ENCODE measurements around the gene OTOG. TPM values are rescaled to one million over a fixed set of nuclear protein-coding genes. Genes with fewer than 3 reads are reported as not detected.

OTOG gene
- total and polyA plus RNA-seq, 9 donors = not detected

GRCh38 chr11:17636721-17637120 lies 89.7 kb downstream of the OTOG start:
- TF ChIP-seq CTCF (IDR thresholded peaks at IDR 0.05) = no peak
- no peak for TF ChIP-seq POLR2A (IDR thresholded peaks at IDR 0.05)
- TF ChIP-seq EP300 (IDR thresholded peaks at IDR 0.05) = no peak
- intact Hi-C loops (cut with DNase I) = no loop called here
- no peak overlapping the region for H3K4me3 ChIP-seq
- H3K9me3 ChIP-seq = no peaks in the 10 kb centered on the region
- DNase-seq = no peak
- no peak overlapping the region for H3K27ac ChIP-seq
- no peaks in the 10 kb centered on the region for H3K27me3 ChIP-seq
- no peaks in the 10 kb centered on the region for H3K4me1 ChIP-seq (ENCODE audit: insufficient read depth)
- no peaks in the 10 kb centered on the region for H3K36me3 ChIP-seq
- 60 to 79% (median 67%) methylated on average over 5 of the region's 5 CpGs for WGBS, 3 donors

GRCh38 chr11:17637901-17638300 lies 90.8 kb downstream of the OTOG start:
- no peak for DNase-seq
- 69 to 70% (median 69%) methylated on average over 4 of the region's 4 CpGs for WGBS, 3 donors
- Histone ChIP-seq H3K27ac (no peak overlapping the region), H3K36me3 (no peaks in the 10 kb centered on the region), H3K4me3 (no peak overlapping the region), H3K9me3 (no peaks in the 10 kb centered on the region), H3K27me3 (no peaks in the 10 kb centered on the region), H3K4me1 (ENCODE audit: insufficient read depth) (no peaks in the 10 kb centered on the region)
- intact Hi-C loops (cut with DNase I) = no loop called here
- no peak for TF ChIP-seq CTCF (IDR thresholded peaks at IDR 0.05)
- TF ChIP-seq EP300 (IDR thresholded peaks at IDR 0.05) = no peak
- no peak for TF ChIP-seq POLR2A (IDR thresholded peaks at IDR 0.05)

GRCh38 chr11:17638311-17638710 lies 91.3 kb downstream of the OTOG start:
- no peaks in the 10 kb centered on the region for H3K27me3 ChIP-seq
- H3K4me3 ChIP-seq = no peak overlapping the region
- no peak for DNase-seq
- no peaks in the 10 kb centered on the region for H3K4me1 ChIP-seq (ENCODE audit: insufficient read depth)
- TF ChIP-seq EP300 (IDR thresholded peaks at IDR 0.05) = no peak
- no peak for TF ChIP-seq POLR2A (IDR thresholded peaks at IDR 0.05)
- TF ChIP-seq CTCF (IDR thresholded peaks at IDR 0.05) = no peak
- H3K9me3 ChIP-seq = no peaks in the 10 kb centered on the region
- intact Hi-C loops (cut with DNase I) = no loop called here
- no peaks in the 10 kb centered on the region for H3K36me3 ChIP-seq
- WGBS, 3 donors = 77 to 78% (median 77%) methylated on average over 7 to 9 of the region's 9 CpGs
- H3K27ac ChIP-seq = no peak overlapping the region

- WGBS, 3 donors = 81 to 87% (median 85%) methylated on average over 4 of the region's 4 CpGs
- DNase-seq = no peak
- Histone ChIP-seq H3K4me1 (ENCODE audit: insufficient read depth) (no peaks in the 10 kb centered on the region), H3K36me3 (no peaks in the 10 kb centered on the region), H3K4me3 (no peak overlapping the region), H3K27ac (no peak overlapping the region), H3K27me3 (no peaks in the 10 kb centered on the region), H3K9me3 (no peaks in the 10 kb centered on the region)
- TF ChIP-seq EP300 (IDR thresholded peaks at IDR 0.05) (no peak), CTCF (IDR thresholded peaks at IDR 0.05) (no peak), POLR2A (IDR thresholded peaks at IDR 0.05) (no peak)
- intact Hi-C loops (cut with DNase I) = no loop called here
These were observed 92.0 kb downstream of the OTOG start for GRCh38 chr11:17639091-17639490.

GRCh38 chr11:17639781-17640180 lies 92.7 kb downstream of the OTOG start:
- 76 to 87% (median 78%) methylated on average over 2 of the region's 2 CpGs for WGBS, 3 donors
- no peak for DNase-seq

More at GRCh38 chr11:17639781-17640180, 92.7 kb downstream of the OTOG start:
- TF ChIP-seq EP300 (IDR thresholded peaks at IDR 0.05) (no peak), POLR2A (IDR thresholded peaks at IDR 0.05) (no peak), CTCF (IDR thresholded peaks at IDR 0.05) (no peak)
- Histone ChIP-seq H3K4me3 (no peak overlapping the region), H3K27ac (no peak overlapping the region), H3K36me3 (no peaks in the 10 kb centered on the region), H3K27me3 (no peaks in the 10 kb centered on the region), H3K9me3 (no peaks in the 10 kb centered on the region), H3K4me1 (ENCODE audit: insufficient read depth) (no peaks in the 10 kb centered on the region)
- intact Hi-C loops (cut with DNase I) = no loop called here

Measured in ovary (tissue), 9 donors.